Esophagus muscularis mucosa (tissue), 4 donors: ENCODE measurements around the gene XRRA1. TPM values are rescaled to one million over a fixed set of nuclear protein-coding genes. Genes with fewer than 3 reads are reported as not detected.

Experiments
- DNase-seq: peaks from one replicate; pipeline ENCODE4 v3.0.0-alpha.2; 2017; ENCODE audit errors: extremely low spot score
- H3K27ac ChIP-seq, 4 donors: fragments of 200-600 bp; sonication (generic); replicated peaks in 1 of 4; 1 replicate in 3 of 4; 2 replicates in 1 of 4; pipeline ENCODE4 v1.5.1; 2016 to 2019; ENCODE audit warnings: mild to moderate bottlenecking in 1 of 4
- H3K27me3 ChIP-seq, 4 donors: fragments of 200-600 bp; sonication (generic); one replicate each; pipeline versions ENCODE4 v1.5.1 to v1.6.0; 2016 to 2019
- H3K36me3 ChIP-seq, 4 donors: fragments of 200-600 bp; sonication (generic); one replicate each; pipeline ENCODE4 v1.5.1; 2016 to 2019
- H3K4me1 ChIP-seq, 4 donors: fragments of 200-600 bp; sonication (generic); one replicate each; pipeline ENCODE4 v1.5.1; 2016 to 2019
- H3K4me3 ChIP-seq, 4 donors: fragments of 200-600 bp; sonication (generic); 1 replicate in 2 of 4; 2 replicates in 2 of 4; pipeline ENCODE4 v1.5.1; 2016 to 2019; ENCODE audit warnings: mild to moderate bottlenecking in 4 of 4, moderate library complexity in 1 of 4
- H3K9me3 ChIP-seq, 4 donors: fragments of 200-600 bp; sonication (generic); 1 replicate in 3 of 4; 2 replicates in 1 of 4; pipeline ENCODE4 v1.5.1; 2016 to 2019
- EP300 ChIP-seq: sonication (generic); formaldehyde crosslinking; IDR thresholded peaks from one replicate; pipeline ENCODE4 v1.6.1; 2017; ENCODE audit warnings: antibody characterized with exemption
- POLR2A ChIP-seq: fragments of 450-650 bp; IDR thresholded peaks from one replicate; pipeline ENCODE4 v1.6.1; 2017; ENCODE audit warnings: antibody characterized with exemption, moderate library complexity, mild to moderate bottlenecking, low read depth
- POLR2AphosphoS5 ChIP-seq, 2 donors: sonication (generic); formaldehyde crosslinking; IDR thresholded peaks; one replicate each; pipeline ENCODE4 v1.6.1; 2017; ENCODE audit warnings: antibody characterized with exemption in 2 of 2
- WGBS: methylation state at CpG from one replicate; pipeline ENCODE4 v1.1.5; 2018; 5-methylcytosine and 5-hydroxymethylcytosine counted together
- intact Hi-C: fragments of 100-400 bp; cut with DNase I; formaldehyde crosslinking; loops from one replicate; pipeline ENCODE4 v1.15.1; 2023
- total RNA-seq, 4 donors: library from RNA; depleted of rRNA; stranded (reverse); fragments of >200 nt; gene quantifications; one replicate each; pipeline versions ENCODE4 v1.1.0 to v1.2.1, GENCODE V29; 2016
- TF ChIP-seq, protein P1 (sequence below), 3 experiments: fragments of 200-600 bp in 2 of 3; fragments of 450-650 bp in 1 of 3; sonication (generic) in 2 of 3; IDR thresholded peaks; one replicate each; pipeline ENCODE4 v1.5.1; 2017 to 2019; ENCODE audit warnings: antibody characterized with exemption in 3 of 3, mild to moderate bottlenecking in 2 of 3, moderate library complexity in 1 of 3

Gene XRRA1
- total RNA-seq, 4 donors from 2014 or later: 9.1 to 19.5 (median 11.8) TPM

DNA sequence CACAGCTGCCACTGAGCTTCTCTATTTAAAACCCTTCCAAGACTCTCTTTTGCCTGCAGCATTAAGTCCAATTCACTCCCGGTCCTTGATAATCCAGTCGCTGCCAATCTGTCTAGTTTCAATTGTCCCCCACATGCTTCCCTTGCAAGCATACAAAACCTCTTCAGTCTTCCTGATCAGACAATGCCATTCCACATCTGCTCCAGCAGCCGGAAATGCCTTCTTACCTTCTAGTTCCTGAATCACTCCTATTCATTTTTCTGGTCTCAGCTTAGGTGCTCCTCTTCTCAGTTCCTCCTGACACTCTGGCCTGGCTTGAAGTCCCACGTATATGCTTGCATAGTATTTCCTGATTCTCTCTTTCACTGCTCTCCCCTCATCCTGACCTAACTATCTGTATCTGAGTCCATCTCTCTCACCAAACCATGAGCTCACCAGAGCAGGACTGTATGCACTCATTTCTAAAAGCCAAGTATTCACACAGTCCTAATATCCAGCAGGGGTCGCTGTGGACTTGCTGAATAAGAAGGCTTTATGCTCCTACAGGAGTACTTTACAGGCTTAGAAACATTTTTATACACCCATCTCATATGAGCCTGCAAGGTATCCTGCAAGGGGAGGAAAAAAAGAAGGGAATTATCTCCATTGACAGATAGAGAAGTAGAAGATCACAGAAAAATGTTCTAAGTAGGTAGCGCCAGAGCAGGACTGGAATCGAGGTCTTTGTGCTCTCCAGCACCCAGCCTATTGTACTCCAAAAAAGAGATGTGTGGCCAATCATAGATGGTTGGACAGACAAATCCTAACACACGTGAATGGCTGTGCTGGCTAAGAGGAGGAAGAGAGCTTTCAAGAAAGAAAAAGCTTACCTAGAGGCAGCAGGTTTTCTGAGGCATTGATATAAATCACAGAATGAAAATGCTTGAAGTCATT, 19.2 kb downstream of the XRRA1 start:
- DNase-seq: no peak
- intact Hi-C loops: loop anchor here (5.0 kb wide), 2 partner anchors 103 to 313 kb away; partner anchors contain the start of gene TPBGL
- H3K27ac ChIP-seq: no peak overlapping the region
- H3K9me3 ChIP-seq: no peaks in the 10 kb centered on the region
- TF ChIP-seq, protein P1, sequence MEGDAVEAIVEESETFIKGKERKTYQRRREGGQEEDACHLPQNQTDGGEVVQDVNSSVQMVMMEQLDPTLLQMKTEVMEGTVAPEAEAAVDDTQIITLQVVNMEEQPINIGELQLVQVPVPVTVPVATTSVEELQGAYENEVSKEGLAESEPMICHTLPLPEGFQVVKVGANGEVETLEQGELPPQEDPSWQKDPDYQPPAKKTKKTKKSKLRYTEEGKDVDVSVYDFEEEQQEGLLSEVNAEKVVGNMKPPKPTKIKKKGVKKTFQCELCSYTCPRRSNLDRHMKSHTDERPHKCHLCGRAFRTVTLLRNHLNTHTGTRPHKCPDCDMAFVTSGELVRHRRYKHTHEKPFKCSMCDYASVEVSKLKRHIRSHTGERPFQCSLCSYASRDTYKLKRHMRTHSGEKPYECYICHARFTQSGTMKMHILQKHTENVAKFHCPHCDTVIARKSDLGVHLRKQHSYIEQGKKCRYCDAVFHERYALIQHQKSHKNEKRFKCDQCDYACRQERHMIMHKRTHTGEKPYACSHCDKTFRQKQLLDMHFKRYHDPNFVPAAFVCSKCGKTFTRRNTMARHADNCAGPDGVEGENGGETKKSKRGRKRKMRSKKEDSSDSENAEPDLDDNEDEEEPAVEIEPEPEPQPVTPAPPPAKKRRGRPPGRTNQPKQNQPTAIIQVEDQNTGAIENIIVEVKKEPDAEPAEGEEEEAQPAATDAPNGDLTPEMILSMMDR (IDR thresholded peaks at IDR 0.05): peak; percentile 79 to 85 (median 84)
- TF ChIP-seq EP300: no peak
- no peaks in the 10 kb centered on the region for H3K4me1 ChIP-seq
- H3K4me3 ChIP-seq: no peak overlapping the region
- H3K36me3 ChIP-seq: peaks cover 0 to 73% (median 18%) of the 10 kb centered on the region in 4 donors
- no peaks in the 10 kb centered on the region for H3K27me3 ChIP-seq
- WGBS: 57% methylated on average over 8 of the region's 8 CpGs

DNA sequence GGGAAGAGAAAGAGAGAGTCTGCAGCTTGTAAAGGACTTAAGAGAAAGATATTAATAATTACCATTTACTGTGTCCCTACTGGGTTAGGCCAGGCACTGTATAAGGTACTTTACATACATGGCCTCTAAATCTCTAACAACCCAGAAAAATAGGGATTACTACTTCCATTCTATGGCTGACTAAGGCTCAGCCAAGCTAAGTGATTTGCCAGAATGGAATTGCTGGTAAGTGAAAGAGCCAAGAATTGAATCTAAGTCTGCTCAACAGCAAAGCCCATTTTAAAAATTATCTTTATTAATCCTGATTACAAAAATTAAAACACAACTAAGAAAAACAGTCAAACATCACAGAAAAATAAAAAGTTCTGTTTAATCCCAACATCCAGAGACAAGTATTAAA, 21.4 kb downstream of the XRRA1 start:
- no peak for DNase-seq
- no peaks in the 10 kb centered on the region for H3K27me3 ChIP-seq
- no peaks in the 10 kb centered on the region for H3K4me1 ChIP-seq
- TF ChIP-seq, protein P1 (IDR thresholded peaks at IDR 0.05): no peak
- TF ChIP-seq EP300 (no peak), POLR2A (no peak), POLR2AphosphoS5 (IDR thresholded peaks at IDR 0.05) (no peak)
- intact Hi-C loops: loop anchor here (5.0 kb wide), 2 partner anchors 105 to 315 kb away; partner anchors contain the start of gene TPBGL
- H3K27ac ChIP-seq: no peak overlapping the region
- H3K36me3 ChIP-seq: peaks cover 0 to 57% (median 7%) of the 10 kb centered on the region in 4 donors
- no peak overlapping the region for H3K4me3 ChIP-seq
- no peaks in the 10 kb centered on the region for H3K9me3 ChIP-seq

DNA sequence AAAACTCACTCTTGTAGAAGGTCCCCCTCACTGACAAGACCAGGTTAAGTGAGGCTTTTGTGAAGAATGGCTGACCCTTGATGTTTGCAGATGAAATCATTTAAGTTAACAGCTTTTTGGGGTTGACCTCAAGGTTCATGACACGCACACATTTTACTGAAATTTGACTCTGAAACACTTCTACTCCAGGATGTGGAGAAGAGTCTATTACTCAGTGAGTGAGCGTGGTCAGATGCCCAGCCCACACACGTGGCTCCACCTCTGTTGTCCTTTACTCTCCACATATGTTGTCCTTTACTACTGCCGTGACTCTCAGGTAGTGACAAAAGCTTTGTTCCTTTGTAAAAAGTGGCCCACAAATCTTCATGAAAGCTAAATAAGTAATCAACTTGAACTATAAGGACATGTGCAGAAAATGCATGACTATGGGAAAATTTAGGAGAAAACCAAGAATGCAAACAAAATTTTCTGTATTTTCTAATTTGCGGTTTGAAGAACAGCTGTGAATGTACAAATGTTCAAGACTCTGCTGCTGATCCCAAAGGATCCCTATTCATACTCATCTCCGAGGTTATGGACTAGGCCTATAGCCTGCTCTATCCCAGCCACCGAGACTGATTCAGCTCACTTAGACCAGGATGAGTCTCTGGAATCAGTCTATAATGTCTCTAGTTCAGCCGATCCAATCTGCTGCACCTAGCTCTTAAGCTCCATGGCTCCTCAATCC, 22.4 kb downstream of the XRRA1 start:
- TF ChIP-seq, protein P1 (IDR thresholded peaks at IDR 0.05): no peak
- no peak for TF ChIP-seq EP300
- no peak for TF ChIP-seq POLR2AphosphoS5 (IDR thresholded peaks at IDR 0.05)
- TF ChIP-seq POLR2A: no peak
- intact Hi-C loops: loop anchor here (5.0 kb wide), 2 partner anchors 106 to 316 kb away; partner anchors contain the start of gene TPBGL
- H3K9me3 ChIP-seq: no peaks in the 10 kb centered on the region
- H3K4me3 ChIP-seq: no peak overlapping the region
- WGBS: 89% methylated on average over 8 of the region's 8 CpGs
- H3K4me1 ChIP-seq: no peaks in the 10 kb centered on the region
- no peak overlapping the region for H3K27ac ChIP-seq
- H3K27me3 ChIP-seq: no peaks in the 10 kb centered on the region
- peaks cover 0 to 53% (median 8%) of the 10 kb centered on the region in 4 donors for H3K36me3 ChIP-seq
- no peak for DNase-seq

DNA sequence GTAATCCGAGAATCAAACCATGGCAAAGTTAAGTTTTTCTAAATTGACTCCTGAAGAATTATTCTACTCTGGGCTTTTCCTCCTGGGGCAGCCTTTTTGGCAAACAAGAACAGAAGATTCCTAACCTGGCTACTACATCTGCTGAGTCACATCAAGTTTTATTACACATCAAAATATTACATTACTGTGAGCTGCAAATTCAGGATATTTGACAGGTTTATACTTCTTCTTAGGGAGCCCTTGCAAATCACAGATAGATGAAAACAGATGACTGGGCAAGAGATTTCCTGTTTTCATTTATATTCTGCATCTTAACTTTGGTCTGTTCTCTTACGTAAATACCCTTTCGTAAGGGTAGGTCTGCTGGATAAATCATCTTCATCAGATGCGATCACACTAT, 23.6 kb downstream of the XRRA1 start:
- H3K27me3 ChIP-seq: no peaks in the 10 kb centered on the region
- intact Hi-C loops: loop anchor here (5.0 kb wide), 2 partner anchors 107 to 317 kb away; partner anchors contain the start of gene TPBGL
- H3K27ac ChIP-seq: no peak overlapping the region
- peaks cover 0 to 59% (median 19%) of the 10 kb centered on the region in 4 donors for H3K36me3 ChIP-seq
- 94% methylated on average over 4 of the region's 4 CpGs for WGBS
- no peak overlapping the region for H3K4me3 ChIP-seq
- DNase-seq: no peak
- no peaks in the 10 kb centered on the region for H3K4me1 ChIP-seq
- H3K9me3 ChIP-seq: no peaks in the 10 kb centered on the region
- TF ChIP-seq EP300 (no peak), POLR2A (no peak), POLR2AphosphoS5 (IDR thresholded peaks at IDR 0.05) (no peak)
- TF ChIP-seq, protein P1 (IDR thresholded peaks at IDR 0.05): no peak
